GM19351 (cell line): ENCODE results near the gene RNU1-2.
"Not testable (repeated sequence)": the region's sequence is repeated elsewhere in the genome, so short reads cannot be mapped to it uniquely, and the experiment has no call there.

Experiments
- ATAC-seq: cut with Tn5 transposase; IDR thresholded peaks from one replicate; pipeline ENCODE4 v1.9.1; 2021; ENCODE audit warnings: mild to moderate bottlenecking, moderate library complexity; ENCODE audit not compliant: unreplicated experiment

RNU1-2 gene

DNA sequence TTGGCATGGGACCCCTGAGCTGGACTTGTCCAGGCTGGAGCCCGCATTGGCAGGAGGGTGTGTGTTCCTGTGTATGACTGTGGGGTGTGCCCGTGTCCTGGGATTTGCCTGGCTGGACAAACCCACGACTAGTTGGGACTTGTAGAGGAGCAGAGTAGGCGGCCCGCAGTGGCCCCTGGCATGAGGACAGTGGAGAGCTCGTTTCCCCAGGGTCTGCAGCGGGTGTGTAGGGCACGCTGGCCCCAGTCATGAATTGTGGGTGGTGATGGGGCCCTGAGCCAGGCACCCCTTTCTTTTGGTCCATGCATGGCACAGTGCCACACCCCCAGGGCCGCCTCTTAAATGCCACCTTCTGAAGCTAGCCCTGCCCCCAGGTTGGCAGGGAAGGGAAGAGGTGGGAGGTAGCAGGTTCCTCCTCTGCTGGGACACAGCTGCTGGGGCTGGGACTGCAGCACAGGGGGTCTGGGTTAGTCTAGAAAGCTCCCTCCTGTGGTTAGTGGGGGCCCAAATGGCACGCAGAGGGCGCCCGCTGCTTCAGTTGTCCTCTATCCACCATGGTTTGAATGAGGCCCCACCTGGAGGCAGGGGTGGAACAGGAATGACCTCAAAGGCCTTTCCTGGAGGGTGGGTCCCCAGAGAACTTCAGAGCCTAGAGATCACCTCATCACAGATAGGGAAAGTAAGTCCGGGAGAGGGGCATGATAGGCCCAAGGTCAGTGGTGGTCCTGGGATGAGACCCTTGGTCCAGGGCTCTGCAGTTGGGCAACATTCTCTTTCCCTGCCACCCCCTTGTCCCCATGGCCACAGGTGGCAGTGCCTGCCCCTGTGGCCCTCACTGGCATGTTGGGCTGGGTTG is 30.1 kb downstream of the RNU1-2 start:
- no peak for ATAC-seq

DNA sequence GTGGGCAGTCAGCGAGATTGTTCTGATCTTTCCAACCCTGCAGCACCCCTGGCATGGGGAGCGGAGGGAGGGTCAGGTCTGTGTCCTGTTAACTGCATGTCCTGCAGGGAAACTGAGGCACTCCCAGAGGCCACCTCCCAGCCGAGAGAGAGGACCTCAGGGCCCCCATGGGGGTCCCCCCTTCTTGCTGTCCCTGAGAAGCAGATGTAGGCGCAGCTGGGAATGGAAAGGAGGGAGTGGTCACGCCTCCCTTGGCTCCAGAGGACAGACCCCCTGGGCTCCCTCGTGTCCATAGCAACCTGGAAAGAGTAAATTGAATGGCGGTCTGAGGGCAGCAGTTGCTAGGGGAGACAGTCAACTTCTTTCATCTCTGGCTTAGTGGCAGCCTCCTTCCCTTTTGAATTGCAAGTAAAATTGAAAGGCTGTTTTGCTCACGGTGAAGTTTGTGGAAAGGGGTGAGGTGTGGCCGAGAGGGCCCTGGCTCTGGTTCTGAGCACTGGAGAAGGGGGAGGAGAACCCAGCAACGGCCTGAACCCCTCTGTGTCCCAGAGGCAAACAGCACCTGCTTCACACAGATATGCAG is 30.8 kb downstream of the RNU1-2 start:
- no peak for ATAC-seq

DNA sequence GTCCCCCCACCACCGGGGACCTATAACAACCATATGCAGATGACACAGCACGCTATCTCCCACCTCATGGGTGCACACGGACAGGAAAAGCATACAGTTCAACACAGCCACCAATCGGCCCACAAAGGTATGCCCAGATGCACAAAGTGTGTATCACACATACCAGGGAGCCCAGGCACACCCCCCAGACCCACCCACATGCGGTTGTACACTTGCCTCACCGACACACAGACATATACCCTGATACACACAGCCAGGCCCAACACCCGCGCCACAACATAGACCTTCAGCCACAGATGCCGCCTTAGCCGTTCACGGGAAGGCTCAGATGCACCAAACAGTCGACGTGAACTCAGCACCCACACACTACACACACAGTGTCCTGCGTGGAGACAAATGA is 31.5 kb downstream of the RNU1-2 start:
- no peak for ATAC-seq

DNA sequence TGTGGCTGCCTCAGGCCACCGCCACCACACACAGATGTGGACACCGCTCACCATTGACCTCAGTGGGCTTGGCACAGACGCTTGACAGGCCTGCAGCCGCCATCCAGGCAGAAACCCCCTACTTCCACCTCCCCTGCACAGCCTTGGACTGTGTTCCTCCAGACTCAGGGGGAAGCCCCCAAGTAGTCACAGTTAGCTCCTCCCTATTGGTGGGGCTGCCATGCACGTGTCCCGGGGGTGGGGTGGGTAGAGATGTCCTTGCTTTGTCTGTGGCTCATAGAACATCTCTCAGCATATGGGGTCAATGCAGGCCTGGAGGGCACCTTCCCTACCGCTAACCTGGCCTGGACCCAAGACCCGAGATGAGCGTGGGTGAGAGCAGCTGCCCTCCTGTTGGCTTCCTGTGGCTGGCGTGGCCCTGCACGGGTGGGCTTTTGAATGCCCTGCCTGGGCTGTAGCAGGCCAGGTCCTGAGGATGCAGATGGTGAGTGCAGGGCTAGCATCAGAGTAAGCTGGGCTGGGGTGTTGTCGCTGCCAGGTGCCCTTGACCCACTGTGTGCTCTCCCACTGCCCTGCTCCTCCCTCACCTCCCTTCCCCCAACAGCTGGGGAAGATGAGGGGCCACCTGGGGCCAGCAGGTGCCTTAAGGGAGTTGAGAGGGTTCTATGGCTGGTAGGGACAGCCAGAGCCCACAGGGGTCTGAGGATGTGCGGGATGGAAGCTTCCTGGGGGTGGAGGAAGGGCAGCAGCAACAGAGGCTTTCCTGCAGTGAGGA is 32.1 kb downstream of the RNU1-2 start:
- no peak for ATAC-seq

DNA sequence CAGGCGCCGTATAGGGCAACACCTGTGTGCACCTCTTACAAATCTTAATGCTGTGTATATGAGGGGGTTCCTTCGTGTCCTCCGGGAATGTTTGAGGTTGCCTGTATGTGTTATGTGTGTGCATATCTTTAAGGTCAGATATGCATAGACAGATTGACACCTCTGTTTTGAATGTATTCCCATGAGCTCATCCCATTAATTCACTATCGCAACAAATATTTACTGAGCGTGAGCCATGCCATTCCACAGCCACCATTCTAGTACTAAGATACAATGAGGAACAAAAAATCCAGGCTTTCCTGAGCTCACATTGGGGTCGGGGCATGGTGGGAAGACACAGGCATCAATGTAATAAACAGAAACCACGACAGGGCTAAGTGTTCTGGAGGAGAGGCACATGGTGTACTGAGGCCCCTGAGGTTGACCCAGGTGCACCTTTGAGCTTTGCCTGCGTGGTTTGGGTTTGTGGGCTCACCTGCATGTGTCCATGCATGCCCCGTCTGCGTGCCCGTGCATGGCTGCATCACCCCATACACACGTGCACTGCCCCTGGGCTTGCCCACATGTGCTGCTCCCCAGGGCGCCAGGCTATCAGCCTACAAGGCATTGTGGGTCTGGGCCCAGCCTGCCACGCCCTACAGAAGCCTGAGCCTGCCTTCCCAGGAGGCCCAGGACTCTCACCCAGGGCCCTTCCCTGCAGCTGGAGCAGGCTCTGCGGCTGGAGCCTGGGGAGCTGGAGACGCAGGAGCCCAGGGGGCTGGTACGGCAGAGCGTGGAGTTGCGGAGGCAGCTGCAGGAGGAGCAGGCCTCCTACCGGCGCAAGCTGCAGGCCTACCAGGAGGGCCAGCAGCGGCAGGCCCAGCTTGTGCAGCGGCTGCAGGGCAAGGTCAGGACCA is 33.6 kb downstream of the RNU1-2 start:
- ATAC-seq: not testable (repeated sequence)

DNA sequence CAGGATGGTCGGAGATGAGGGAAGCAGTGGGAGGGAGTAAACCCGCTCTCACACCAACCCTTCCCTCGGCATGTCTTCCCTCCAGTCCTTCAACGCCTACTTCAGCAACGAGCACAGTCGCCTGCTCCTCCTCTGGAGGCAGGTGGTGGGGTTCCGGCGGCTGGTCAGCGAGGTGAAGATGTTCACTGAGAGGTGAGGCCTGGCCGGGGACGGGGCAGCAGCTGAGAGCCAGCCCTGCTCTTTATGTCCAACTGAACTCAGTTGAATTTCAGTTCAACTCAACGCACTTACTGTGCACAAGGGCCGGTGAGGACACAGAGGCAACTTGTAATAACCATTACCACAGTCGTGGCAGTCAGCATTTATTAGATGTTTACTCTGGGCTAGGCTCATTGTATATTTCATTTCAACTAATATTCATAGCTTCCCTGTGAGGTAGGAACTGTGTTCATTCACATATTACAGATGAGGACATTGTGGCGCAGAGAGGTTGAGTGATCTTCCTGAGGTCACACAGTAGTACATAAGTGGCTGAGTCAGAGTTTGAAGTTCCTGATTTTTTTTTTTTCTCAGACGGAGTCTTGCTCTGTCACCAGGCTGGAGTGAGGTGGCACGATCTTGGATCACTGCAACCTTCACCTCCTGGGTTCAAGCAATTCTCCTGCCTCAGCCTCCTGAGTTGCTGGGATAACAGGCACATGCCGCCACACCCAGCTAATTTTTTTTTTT is 35.6 kb downstream of the RNU1-2 start:
- not testable (repeated sequence) for ATAC-seq

DNA sequence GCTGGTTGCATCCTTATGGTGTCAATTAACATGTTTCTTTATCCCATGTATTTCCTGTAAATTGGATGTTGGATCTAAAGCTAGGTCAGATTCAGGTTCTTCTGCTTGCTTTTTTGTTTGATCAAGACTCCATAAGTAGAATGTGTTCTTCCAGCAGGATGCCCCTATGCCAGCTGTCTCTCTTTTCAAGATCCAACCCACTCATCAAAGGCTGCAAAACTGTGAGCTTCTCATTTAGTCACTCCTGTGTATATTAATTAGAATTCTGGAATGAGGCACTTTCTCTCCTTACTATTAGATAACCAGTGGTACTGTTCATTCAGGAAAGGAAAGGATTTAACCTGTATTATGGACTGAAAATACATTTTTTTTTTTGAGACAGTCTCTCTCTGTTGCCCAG is 38.2 kb downstream of the RNU1-2 start:
- not testable (repeated sequence) for ATAC-seq

DNA sequence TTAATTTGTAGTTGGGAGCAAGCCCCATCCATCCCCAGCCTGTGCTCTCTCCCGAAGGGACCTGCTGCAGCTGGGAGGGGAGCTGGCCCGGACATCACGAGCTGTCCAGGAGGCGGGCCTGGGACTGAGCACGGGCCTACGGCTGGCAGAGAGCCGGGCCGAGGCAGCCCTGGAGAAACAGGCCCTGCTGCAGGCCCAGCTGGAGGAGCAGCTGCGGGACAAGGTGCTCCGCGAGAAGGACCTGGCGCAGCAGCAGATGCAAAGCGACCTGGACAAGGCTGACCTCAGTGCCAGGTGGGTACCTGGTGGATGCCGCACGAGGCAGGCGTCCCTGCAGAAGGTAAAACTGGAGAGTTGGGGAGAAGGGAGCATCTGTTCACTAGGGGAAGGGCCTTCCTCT is 40.8 kb downstream of the RNU1-2 start:
- ATAC-seq: not testable (repeated sequence)

DNA sequence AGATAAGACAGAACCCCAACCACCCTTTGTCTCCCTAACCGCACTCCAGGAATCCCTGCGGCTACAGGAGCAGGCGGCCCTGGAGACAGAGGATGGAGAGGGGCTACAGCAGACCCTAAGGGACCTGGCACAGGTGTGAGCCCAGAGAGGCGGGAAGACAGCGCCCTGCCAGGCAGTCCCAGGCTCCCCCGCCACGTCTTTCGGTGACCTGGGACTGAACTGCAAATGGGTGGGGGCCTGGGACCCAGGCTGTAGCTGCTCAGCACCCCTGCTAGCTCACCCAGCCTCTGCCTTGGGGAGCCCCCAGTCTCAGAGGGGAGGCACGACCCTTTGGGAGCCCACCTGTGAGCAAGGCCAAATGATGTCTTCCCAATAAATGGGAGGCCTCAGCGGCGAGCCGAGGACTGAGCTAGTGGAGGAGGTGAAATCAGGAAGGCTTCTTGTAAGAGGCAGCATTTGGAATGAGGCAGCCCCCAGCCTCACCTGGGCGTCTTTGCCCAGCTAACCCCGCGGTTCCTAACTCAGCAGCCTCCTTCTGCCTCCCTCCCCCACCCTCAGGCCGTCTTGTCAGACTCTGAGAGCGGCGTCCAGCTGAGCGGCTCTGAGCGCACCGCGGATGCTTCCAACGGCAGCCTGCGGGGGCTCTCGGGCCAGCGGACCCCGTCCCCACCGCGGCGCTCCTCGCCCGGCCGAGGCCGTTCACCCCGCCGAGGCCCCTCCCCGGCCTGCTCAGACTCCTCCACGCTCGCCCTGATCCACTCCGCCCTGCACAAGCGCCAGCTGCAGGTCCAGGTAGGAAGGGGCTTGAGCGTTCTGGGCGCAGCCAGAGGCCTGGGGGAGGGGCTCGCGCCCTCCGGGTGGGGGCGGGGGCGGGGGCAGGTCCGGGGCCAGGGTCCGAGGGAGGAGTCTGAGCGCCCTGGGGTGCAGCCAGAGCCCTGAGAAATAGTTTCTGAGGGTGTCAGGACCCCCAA is 42.9 kb downstream of the RNU1-2 start:
- no peak for ATAC-seq

DNA sequence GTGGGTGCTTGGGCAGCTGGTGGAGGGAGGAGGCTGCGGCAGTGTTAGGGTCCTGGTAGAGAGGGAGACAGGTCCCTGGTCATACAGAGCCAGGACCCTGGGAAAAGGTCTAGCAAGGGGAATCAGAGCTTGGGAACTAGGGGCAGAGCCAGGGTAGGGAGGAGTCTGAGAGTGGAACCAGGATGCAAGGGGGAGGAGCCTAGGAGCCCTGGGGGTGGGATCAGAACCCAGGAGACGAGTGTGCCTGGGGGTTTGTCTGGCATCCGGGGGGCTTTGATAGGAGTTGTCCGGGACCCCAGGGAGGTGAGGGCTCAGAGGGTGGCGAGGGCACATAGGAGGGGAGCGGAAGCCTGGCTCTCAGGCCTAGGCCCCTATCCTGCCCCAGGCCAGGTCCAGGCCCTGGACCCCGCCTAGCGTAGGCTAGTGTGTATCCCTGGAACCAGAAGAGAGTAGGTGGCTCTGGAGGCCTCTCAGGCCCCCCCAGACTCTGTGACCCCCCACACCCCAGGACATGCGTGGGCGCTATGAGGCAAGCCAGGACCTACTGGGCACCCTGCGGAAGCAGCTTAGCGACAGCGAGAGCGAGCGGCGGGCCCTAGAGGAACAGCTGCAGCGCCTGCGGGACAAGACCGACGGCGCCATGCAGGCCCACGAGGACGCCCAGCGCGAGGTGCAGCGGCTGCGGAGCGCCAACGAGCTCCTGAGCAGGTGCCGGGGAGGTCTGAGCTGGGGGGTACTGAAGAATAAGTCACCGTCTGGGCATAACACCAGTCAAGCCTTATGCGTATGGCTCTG is 43.8 kb downstream of the RNU1-2 start:
- not testable (repeated sequence) for ATAC-seq

DNA sequence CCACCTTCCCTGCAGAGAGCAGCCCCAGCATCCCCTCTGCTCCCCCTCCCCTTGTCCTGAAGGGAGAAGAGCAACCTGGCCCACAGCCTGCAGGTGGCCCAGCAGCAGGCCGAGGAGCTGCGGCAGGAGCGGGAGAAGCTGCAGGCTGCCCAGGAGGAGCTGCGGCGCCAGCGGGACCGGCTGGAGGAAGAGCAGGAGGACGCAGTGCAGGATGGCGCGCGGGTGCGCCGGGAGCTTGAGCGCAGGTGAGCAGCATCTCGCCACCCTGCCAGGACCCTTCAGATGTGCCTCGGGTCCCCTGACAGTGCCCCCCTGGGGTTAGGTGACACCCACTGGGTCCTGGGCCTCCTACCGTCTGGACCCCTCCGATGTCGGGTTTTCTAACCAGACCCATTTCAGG is 48.3 kb downstream of the RNU1-2 start:
- ATAC-seq: no peak

DNA sequence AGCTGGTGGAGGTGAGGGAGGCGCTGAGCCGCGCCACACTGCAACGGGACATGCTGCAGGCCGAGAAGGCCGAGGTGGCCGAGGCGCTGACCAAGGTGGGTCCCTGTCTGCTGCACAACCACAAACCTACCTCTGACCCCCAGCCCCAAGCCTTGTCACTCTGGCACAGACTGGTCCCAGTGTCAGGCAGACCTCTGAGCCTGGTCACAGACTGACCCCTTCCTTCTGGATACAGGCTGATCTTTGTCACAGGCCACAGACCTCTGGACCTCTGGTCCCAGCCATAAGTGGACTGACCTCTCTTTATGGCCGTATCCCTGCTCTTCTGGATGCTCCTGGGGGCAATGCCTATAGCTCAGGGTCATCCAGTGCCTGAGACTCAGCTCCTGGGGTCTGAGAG is 49.7 kb downstream of the RNU1-2 start:
- not testable (repeated sequence) for ATAC-seq
